ENCODE data around the gene TBC1D8. TPM values are rescaled to one million over a fixed set of nuclear protein-coding genes. Genes with fewer than 3 reads are reported as not detected.

TBC1D8 gene
- total RNA-seq, 1 experiment from 2014 or later = 5.1 TPM

DNA sequence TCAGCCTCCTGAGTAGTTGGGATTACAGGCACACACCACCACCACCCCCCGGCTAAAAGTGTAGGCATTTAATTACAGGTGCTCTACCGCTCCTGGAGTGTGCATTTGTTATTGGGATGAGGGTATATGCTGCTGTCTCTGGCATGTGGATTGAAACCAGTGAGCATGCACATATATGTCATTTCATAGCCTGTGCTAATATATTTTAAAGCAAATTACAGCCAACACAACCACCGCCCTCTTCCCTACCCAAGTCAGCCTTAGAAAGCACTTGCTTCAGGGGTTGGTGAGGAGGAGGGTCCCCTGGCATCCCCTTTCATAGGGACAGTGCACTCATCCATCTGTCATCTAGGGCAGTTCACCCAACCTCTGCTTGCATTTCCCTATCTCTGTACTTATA, 10.5 kb upstream of the TBC1D8 start:
- no peaks in the 10 kb centered on the region for H3K9me3 ChIP-seq (ENCODE audit: low read depth, low read length, poor library complexity, severe bottlenecking)
- no peak for DNase-seq (ENCODE audit: low spot score)
- H3K36me3 ChIP-seq (ENCODE audit: insufficient read depth, low read length, poor library complexity, severe bottlenecking) = no peaks in the 10 kb centered on the region
- H3K27me3 ChIP-seq (replicated peaks; ENCODE audit: insufficient read depth, low read depth, low read length, poor library complexity) = no peaks in the 10 kb centered on the region
- ChIA-PET CTCF (no interaction called here), POLR2A (ENCODE audit: low non-redundant PET) (no interaction called here)
- H3K4me1 ChIP-seq (ENCODE audit: insufficient read depth, low read length, poor library complexity, severe bottlenecking) = no peaks in the 10 kb centered on the region
- TF ChIP-seq EZH2 (IDR thresholded peaks at IDR 0.05; ENCODE audit: borderline replicate concordance, low read depth, low read length, poor library complexity, severe bottlenecking) = no peak
- no peak for TF ChIP-seq CTCF (conservative IDR thresholded peaks at IDR 0.05; ENCODE audit: low read depth, low read length)
- intact Hi-C loops (cut with micrococcal nuclease; ENCODE audit: unreplicated experiment) = no loop called here
- H3K27ac ChIP-seq (ENCODE audit: low read depth, low read length, poor library complexity, severe bottlenecking) = no peak overlapping the region
- BruUV-seq (replicated peaks) = no TSS peak
- no peak overlapping the region for H3K4me3 ChIP-seq (ENCODE audit: low read depth, low read length, poor library complexity, severe bottlenecking)

DNA sequence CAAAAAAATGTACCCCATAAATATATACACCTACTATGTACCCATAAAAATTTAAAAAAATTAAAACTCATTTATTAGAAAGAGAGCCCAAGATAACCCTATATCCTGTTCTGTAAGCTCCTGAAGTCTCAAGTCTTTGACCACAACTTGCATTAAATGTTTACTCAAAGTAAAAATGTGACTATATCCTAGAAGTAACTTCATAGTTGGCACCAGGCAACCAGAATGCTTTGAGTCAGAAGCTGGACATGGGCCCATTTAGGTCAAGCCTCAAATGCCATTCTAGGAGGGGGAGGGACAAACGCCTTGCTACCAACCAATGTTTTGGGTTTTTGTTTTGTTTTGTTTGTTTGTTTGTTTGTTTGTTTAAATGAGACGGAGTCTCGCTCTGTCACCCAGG, 9.3 kb upstream of the TBC1D8 start:
- Histone ChIP-seq H3K4me3 (ENCODE audit: low read depth, low read length, poor library complexity, severe bottlenecking) (no peak overlapping the region), H3K27me3 (replicated peaks; ENCODE audit: insufficient read depth, low read depth, low read length, poor library complexity) (no peaks in the 10 kb centered on the region), H3K27ac (ENCODE audit: low read depth, low read length, poor library complexity, severe bottlenecking) (no peak overlapping the region), H3K9me3 (ENCODE audit: low read depth, low read length, poor library complexity, severe bottlenecking) (no peaks in the 10 kb centered on the region), H3K4me1 (ENCODE audit: insufficient read depth, low read length, poor library complexity, severe bottlenecking) (no peaks in the 10 kb centered on the region), H3K36me3 (ENCODE audit: insufficient read depth, low read length, poor library complexity, severe bottlenecking) (no peaks in the 10 kb centered on the region)
- CTCF ChIA-PET = no interaction called here
- DNase-seq (ENCODE audit: low spot score) = no peak
- TF ChIP-seq EZH2 (IDR thresholded peaks at IDR 0.05; ENCODE audit: borderline replicate concordance, low read depth, low read length, poor library complexity, severe bottlenecking) = no peak
- POLR2A ChIA-PET (ENCODE audit: low non-redundant PET) = no interaction called here
- no TSS peak for BruUV-seq (replicated peaks)
- intact Hi-C loops (cut with micrococcal nuclease; ENCODE audit: unreplicated experiment) = no loop called here

DNA sequence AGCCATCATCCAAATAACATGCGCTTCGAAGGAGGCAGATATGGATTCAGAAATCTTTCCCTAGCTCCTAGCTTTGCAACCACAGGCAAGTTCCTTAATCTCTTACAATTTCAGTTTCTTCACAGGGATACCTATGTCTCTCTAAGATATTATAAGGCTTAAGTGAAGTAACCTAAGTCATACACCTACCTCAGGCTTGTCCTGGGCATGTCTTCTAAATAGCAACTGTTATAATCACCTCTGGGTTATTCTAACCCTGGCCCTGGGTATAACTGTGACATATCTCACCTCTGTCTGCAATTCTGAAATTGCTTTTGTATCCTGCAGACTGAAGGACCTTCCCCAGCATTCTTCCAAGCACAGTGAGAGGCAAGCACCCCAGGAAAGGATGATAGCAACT, 8.3 kb upstream of the TBC1D8 start:
- no peaks in the 10 kb centered on the region for H3K9me3 ChIP-seq (ENCODE audit: low read depth, low read length, poor library complexity, severe bottlenecking)
- H3K4me3 ChIP-seq (ENCODE audit: low read depth, low read length, poor library complexity, severe bottlenecking) = no peak overlapping the region
- H3K27me3 ChIP-seq (replicated peaks; ENCODE audit: insufficient read depth, low read depth, low read length, poor library complexity) = no peaks in the 10 kb centered on the region
- TF ChIP-seq EZH2 (IDR thresholded peaks at IDR 0.05; ENCODE audit: borderline replicate concordance, low read depth, low read length, poor library complexity, severe bottlenecking) (no peak), CTCF (conservative IDR thresholded peaks at IDR 0.05; ENCODE audit: low read depth, low read length) (no peak)
- H3K27ac ChIP-seq (ENCODE audit: low read depth, low read length, poor library complexity, severe bottlenecking) = no peak overlapping the region
- no peak for DNase-seq (ENCODE audit: low spot score)
- H3K36me3 ChIP-seq (ENCODE audit: insufficient read depth, low read length, poor library complexity, severe bottlenecking) = no peaks in the 10 kb centered on the region
- ChIA-PET POLR2A (ENCODE audit: low non-redundant PET) (no interaction called here), CTCF (no interaction called here)
- BruUV-seq (replicated peaks) = no TSS peak
- intact Hi-C loops (cut with micrococcal nuclease; ENCODE audit: unreplicated experiment) = no loop called here
- H3K4me1 ChIP-seq (ENCODE audit: insufficient read depth, low read length, poor library complexity, severe bottlenecking) = no peaks in the 10 kb centered on the region

DNA sequence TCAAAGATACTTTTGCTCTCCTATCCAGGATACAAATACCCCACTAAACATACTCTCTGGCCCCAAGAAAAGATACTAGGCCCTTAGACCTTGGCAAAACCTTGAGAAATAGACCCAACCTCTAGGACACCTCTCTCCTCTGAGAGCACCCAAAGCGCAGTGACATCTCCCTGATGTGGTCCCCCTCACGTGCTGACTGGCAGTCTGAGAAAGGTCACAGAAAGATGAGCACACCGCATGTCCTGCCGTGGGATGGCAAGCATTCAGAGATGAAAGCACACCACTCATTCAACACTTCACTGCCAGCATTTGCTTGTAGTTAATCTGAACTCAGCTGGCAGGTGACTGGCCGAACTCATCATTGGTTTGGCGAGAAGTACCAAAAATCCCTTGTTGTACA, 6.1 kb upstream of the TBC1D8 start:
- CTCF ChIA-PET = no interaction called here

More for the DNA sequence above, 6.1 kb upstream of the TBC1D8 start:
- Histone ChIP-seq H3K27ac (ENCODE audit: low read depth, low read length, poor library complexity, severe bottlenecking) (no peak overlapping the region), H3K9me3 (ENCODE audit: low read depth, low read length, poor library complexity, severe bottlenecking) (no peaks in the 10 kb centered on the region), H3K4me3 (ENCODE audit: low read depth, low read length, poor library complexity, severe bottlenecking) (no peak overlapping the region), H3K36me3 (ENCODE audit: insufficient read depth, low read length, poor library complexity, severe bottlenecking) (no peaks in the 10 kb centered on the region), H3K27me3 (replicated peaks; ENCODE audit: insufficient read depth, low read depth, low read length, poor library complexity) (no peaks in the 10 kb centered on the region), H3K4me1 (ENCODE audit: insufficient read depth, low read length, poor library complexity, severe bottlenecking) (peaks cover 2% of the 10 kb centered on the region)
- no peak for TF ChIP-seq EZH2 (IDR thresholded peaks at IDR 0.05; ENCODE audit: borderline replicate concordance, low read depth, low read length, poor library complexity, severe bottlenecking)
- TF ChIP-seq CTCF (conservative IDR thresholded peaks at IDR 0.05; ENCODE audit: low read depth, low read length) = no peak
- POLR2A ChIA-PET (ENCODE audit: low non-redundant PET) = no interaction called here
- intact Hi-C loops (cut with micrococcal nuclease; ENCODE audit: unreplicated experiment) = no loop called here
- no peak for DNase-seq (ENCODE audit: low spot score)
- no TSS peak for BruUV-seq (replicated peaks)

Data from A673 (cell line).